Measurements from ENCODE around the gene SYT2. TPM values are rescaled to one million over a fixed set of nuclear protein-coding genes. Genes with fewer than 3 reads are reported as not detected.

SYT2 gene
- total and polyA plus RNA-seq, 10 of the 15 experiments (the other 5 are each of a cell fraction or from before 2014, with no cell fraction given) = not detected

GRCh38 chr1:202702088-202702487 lies 8.2 kb downstream of the SYT2 start (continued):
- no peak for TF ChIP-seq SIX5 (IDR thresholded peaks at IDR 0.05; ENCODE audit: low read depth, low read length, severe bottlenecking)
- TF ChIP-seq, protein P1, sequence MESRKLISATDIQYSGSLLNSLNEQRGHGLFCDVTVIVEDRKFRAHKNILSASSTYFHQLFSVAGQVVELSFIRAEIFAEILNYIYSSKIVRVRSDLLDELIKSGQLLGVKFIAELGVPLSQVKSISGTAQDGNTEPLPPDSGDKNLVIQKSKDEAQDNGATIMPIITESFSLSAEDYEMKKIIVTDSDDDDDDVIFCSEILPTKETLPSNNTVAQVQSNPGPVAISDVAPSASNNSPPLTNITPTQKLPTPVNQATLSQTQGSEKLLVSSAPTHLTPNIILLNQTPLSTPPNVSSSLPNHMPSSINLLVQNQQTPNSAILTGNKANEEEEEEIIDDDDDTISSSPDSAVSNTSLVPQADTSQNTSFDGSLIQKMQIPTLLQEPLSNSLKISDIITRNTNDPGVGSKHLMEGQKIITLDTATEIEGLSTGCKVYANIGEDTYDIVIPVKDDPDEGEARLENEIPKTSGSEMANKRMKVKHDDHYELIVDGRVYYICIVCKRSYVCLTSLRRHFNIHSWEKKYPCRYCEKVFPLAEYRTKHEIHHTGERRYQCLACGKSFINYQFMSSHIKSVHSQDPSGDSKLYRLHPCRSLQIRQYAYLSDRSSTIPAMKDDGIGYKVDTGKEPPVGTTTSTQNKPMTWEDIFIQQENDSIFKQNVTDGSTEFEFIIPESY (IDR thresholded peaks at IDR 0.05) = no peak
- no peak for TF ChIP-seq RAD51 (IDR thresholded peaks at IDR 0.05)
- no peak for TF ChIP-seq GATAD2B (conservative IDR thresholded peaks at IDR 0.05; ENCODE audit: low read depth)
- TF ChIP-seq STAT1 (conservative IDR thresholded peaks at IDR 0.05) = no peak
- TF ChIP-seq GABPA (IDR thresholded peaks at IDR 0.05; ENCODE audit: low read depth) = no peak
- no peak for TF ChIP-seq KAT2A (conservative IDR thresholded peaks at IDR 0.05; ENCODE audit: control insufficient read depth, low read depth, low read length)
- no peak for TF ChIP-seq SUZ12 (IDR thresholded peaks at IDR 0.05; ENCODE audit: unreplicated experiment)

GRCh38 chr1:202701200-202701599 lies 9.1 kb downstream of the SYT2 start:
- Histone ChIP-seq H3K27ac (ENCODE audit: control insufficient read depth, insufficient read depth) (no peak overlapping the region), H4K20me1 (ENCODE audit: control insufficient read depth, insufficient read depth) (no peaks in the 10 kb centered on the region), H3K9me3 (replicated peaks; ENCODE audit: control insufficient read depth, insufficient read depth, low read length) (no peaks in the 10 kb centered on the region), H2AFZ (ENCODE audit: control insufficient read depth, low read depth, low read length) (no peak overlapping the region), H3K9ac (ENCODE audit: control insufficient read depth, insufficient read depth, low read length) (no peak overlapping the region), H3K27me3 (replicated peaks in 1 of 2; ENCODE audit: control insufficient read depth in 2 of 2, insufficient read depth in 2 of 2, low read length in 1 of 2) (peaks cover 8 to 11% of the 10 kb centered on the region in 2 experiments), H3K36me3 (ENCODE audit: control insufficient read depth in 2 of 2, insufficient read depth in 2 of 2, low read length in 1 of 2) (no peaks in the 10 kb centered on the region), H3K4me1 (ENCODE audit: control insufficient read depth, insufficient read depth, low read length) (no peaks in the 10 kb centered on the region), H3K4me3 (no peak overlapping the region), H3K4me2 (ENCODE audit: control insufficient read depth, insufficient read depth) (no peak overlapping the region), H3K79me2 (ENCODE audit: control insufficient read depth, insufficient read depth, low read length) (no peaks in the 10 kb centered on the region)
- FAIRE-seq (no peak), ATAC-seq (no peak), DNase-seq (ENCODE audit: low read depth, low spot score) (no peak)
- SMC1A ChIA-PET (ENCODE audit: uncharacterized antibody, unreplicated experiment) = interaction anchor here (0.9 kb wide), 1 partner anchor 18 kb away, joined by 4 read pairs; no protein-coding TSS in a partner anchor
- CTCF ChIA-PET = interaction anchor here (1.7 to 2.6 kb wide), 2 partner anchors 19 to 24 kb away, joined by 4 to 11 read pairs; no protein-coding TSS in a partner anchor
- in situ Hi-C loops (cut with MboI) = no loop called here
- BruUV-seq (replicated peaks) = no TSS peak
- 16% methylated on average over 3 of the region's 3 CpGs for WGBS (ENCODE audit: insufficient coverage, insufficient replicate concordance, low lambda C conversion rate, missing lambda C conversion rate)
- POLR2A ChIA-PET = interaction anchor here (0.6 kb wide), 1 partner anchor 44 kb away, joined by 3 read pairs; no protein-coding TSS in a partner anchor
- RAD21 ChIA-PET (ENCODE audit: unreplicated experiment) = no interaction called here
- intact Hi-C loops (cut with micrococcal nuclease; ENCODE audit: unreplicated experiment) = no loop called here
- no peak for TF ChIP-seq KLF5 (IDR thresholded peaks at IDR 0.05; ENCODE audit: partially characterized antibody)
- TF ChIP-seq ZZZ3 (IDR thresholded peaks at IDR 0.05; ENCODE audit: control insufficient read depth, insufficient read length, low read depth) = no peak
